GM19099 (cell line): ENCODE data around the gene C1QL2.

Experiments
- POLR2A ChIP-seq: IDR thresholded peaks from 3 replicates; pipeline ENCODE4 v1.6.1; 2011; ENCODE audit warnings: low read depth; ENCODE audit not compliant: insufficient read length; ENCODE audit errors: extremely low read depth

Gene C1QL2

GRCh38 chr2:119156891-119157773, 1.4 kb downstream of the C1QL2 start:
- no peak for TF ChIP-seq POLR2A

DNA sequence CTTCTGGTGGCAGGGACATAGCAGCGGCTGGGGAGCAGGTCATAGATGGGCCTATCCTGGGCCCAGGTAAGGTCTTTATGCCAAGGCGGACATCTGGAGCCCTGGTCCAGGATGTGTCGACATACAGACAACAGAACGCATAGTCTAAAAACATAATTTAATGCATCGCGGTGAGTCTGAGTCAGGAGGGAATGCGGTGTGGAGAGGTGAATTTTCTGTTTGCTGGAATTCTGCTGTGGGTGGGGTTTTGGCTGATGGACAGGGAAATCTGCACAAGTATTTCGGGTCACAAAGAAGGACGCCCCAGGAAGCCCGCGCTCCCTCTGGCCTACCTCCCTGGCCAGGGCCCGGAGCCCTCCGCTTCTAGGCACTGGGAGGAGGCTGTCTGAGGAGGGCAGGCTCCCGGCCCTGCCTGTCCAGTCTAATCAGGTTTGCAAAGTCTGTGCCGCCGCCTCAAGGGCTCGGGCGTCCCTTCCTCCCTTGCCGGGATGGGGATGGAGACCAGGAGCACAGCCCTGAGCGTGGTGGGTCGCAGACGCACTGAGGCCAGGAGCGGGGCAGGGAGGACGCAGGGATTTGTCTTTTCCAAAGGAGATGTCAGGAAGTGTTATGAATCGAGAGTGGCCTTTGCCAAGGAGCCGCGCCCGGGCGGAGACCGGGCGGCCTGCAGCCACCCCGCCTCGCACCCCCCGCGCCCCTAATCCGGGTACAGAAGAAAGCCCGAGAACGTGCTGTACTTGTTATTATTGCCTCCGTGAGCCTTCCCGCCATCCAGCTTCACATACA, 2.3 kb downstream of the C1QL2 start:
- TF ChIP-seq POLR2A, result no peak

DNA sequence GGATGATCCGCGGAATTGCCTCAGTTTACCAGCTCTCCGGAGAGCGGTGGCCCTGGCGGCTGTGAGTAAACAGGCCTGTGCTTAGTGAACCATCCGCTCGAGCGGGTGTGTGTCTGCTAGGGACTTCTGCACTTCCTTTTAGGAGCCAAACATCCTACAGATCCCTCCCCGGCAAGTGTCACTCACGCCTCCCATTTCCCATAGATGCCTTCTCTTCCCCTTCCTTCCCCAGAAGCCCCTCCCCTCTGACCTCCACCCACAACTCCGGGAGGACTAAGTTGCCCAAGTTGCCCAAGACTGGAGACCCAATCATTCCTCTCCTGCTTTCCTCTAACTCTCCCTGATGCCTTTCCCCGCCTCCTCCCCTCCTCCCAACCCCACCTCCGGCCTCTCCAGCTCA, 2.9 kb downstream of the C1QL2 start:
- TF ChIP-seq POLR2A, result no peak

- TF ChIP-seq POLR2A, result no peak
These were observed 4.5 kb downstream of the C1QL2 start for GRCh38 chr2:119154076-119154475.

DNA sequence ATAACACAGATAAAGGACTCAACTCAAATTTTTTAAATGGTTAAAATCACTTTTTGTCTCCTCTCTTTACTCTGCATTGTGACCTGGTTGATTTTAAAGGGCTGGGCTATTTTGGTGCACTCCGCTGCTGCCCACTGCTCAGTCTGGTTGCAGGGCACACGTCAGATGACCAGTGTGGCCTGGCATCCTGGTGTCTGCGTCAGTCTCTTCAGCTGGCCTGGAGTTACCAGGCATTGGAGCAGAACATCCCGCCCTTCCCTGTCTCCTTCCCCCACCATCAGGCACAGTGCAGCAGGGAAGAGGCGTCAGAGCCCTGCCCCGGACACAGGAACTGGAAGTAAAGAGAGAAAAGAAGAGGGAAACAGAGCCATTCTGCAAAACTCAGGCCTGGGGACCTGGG, 8.9 kb downstream of the C1QL2 start:
- no peak for TF ChIP-seq POLR2A

- TF ChIP-seq POLR2A, result no peak
These were observed 10.5 kb downstream of the C1QL2 start for GRCh38 chr2:119147776-119148715.

DNA sequence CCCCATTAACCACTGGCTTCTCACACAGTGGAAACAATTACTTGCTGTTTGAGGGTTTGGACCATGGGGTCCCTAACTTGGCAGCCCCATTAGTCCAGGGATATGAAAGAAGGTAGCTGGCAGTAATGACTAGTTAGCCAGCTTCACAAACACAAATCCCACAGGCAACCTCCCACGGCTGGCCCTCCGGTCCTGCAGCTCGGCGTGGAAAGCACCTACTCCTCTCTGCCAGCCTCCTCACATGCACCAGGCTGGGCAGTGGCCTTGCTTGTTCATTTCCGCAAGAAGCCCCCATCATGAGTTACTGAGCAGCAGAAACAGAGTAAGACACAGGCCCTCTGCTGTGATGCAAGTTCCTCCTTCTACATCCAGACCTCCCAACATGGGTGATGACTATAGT, 13.7 kb downstream of the C1QL2 start:
- TF ChIP-seq POLR2A, result no peak

DNA sequence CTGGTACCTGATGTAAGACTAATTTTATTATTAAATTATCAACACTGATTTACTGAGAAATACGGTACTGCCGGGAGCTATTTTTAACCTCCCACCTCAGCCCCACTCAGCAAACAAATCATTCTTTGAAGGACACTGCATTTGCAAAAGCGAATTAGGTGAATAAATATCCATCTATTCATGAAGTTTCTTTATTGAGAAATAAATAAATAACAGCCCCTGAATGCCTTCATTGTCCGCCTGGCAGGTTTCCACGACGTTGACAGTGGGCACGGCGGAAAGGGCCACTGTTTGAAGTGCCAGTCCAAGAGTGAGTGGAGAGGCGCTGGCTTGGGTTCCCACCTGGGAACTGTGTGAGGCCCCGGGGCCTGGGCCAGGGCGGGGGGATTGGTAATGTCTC, 15.7 kb downstream of the C1QL2 start:
- no peak for TF ChIP-seq POLR2A

- TF ChIP-seq POLR2A, result no peak
These were observed 21.0 kb downstream of the C1QL2 start for GRCh38 chr2:119137502-119137901.

GRCh38 chr2:119136872-119137271, 21.7 kb downstream of the C1QL2 start:
- TF ChIP-seq POLR2A, result no peak

GRCh38 chr2:119136093-119136492, 22.5 kb downstream of the C1QL2 start:
- no peak for TF ChIP-seq POLR2A

- no peak for TF ChIP-seq POLR2A
These were observed 23.8 kb downstream of the C1QL2 start for GRCh38 chr2:119134775-119135174.

DNA sequence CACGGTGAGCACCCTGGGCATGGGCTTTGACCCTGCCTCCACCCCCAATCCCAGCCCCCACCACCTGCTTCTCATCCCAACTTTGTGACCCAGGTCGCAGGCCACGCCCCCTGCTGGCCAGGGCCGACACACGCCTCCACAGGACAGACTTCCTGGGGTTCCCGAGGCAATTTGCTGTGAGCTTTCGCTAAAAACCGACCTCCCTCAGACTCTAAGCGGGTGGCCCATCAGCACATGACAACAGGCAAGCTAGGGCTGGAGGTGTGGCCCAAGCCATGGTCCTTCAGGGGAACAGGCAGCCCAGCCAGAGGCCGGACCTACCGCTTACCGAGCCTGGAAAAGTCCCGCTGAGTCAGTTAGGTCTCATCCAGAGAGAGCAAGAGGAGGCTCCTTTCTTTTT, 31.9 kb downstream of the C1QL2 start:
- TF ChIP-seq POLR2A, result no peak

GRCh38 chr2:119123389-119123788, 35.2 kb downstream of the C1QL2 start:
- TF ChIP-seq POLR2A, result no peak

DNA sequence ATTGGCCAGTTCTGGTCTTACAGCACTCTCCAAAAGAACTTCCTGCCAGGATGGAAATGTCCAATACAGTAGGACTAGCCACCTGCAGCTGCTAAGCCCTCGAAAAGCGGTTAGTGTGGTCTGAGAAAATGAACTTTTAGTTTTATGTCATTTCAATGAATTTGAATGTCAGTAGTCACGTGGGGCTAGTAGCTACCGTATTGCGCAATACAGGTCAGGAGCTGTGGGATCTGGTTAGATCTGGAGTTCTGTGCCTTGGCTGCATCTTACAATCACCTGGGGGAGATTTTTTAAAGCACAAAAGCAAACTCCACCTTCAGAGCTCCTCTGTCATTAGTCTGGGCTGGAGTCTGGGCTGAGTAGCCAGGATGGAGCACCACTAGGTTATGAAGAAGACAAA, 35.9 kb downstream of the C1QL2 start:
- no peak for TF ChIP-seq POLR2A
